GM12875 (cell line): Measurements from ENCODE around the gene TRIM44.
"Not testable (repeated sequence)": the region's sequence is repeated elsewhere in the genome, so short reads cannot be mapped to it uniquely, and the experiment has no call there.

Experiments
- H3K4me3 ChIP-seq: one replicate; pipeline ENCODE4 v1.5.1; 2011; ENCODE audit warnings: low read depth, low read length, control low read depth
- CTCF ChIP-seq: IDR thresholded peaks from 2 replicates; pipeline ENCODE4 v1.5.1; 2011; ENCODE audit warnings: low read depth, mild to moderate bottlenecking, control low read depth, inconsistent platforms, low read length, moderate library complexity, borderline replicate concordance; ENCODE audit not compliant: insufficient read depth

Gene TRIM44

GRCh38 chr11:35746356-35747153, 84.0 kb downstream of the TRIM44 start:
- no peak overlapping the region for H3K4me3 ChIP-seq
- TF ChIP-seq CTCF: no peak

DNA sequence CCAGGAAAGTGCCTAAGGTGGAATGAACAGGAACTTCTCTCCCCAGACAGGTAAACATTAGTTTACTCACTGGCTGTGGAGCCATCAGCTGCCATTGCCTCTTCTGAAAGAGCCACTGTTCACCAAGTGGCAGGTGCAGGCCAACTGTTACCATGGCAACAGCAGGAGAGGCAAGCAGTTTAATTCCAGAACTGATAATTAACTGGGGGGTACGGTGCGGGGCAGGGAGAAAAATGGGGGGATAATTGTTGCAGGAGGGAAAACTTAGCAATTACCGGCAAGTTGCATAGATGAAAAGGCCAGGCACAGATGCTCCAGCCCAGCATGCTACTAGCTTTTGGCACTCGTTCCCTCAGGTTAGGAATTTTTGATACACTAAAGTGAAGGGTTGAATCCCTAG, 85.1 kb downstream of the TRIM44 start:
- TF ChIP-seq CTCF: no peak
- no peak overlapping the region for H3K4me3 ChIP-seq

DNA sequence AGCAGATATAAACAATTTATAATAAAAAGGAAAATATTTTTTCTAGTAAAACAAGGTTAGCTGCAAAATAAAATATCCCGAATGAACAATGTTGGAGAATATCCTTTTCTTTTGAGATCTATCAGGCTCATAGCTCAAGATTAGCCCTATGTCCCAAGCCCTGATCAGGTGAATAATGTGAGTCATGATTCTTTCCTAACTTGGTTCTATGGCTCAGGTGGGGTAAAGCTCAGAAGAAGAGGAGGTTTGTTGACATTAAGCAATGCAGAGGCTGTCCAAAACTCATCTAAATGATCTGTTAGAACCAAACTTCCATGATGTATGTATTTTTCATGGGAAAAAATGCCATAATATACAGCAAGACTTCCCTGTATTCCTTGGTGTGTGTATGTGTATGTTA, 86.1 kb downstream of the TRIM44 start:
- no peak for TF ChIP-seq CTCF
- no peak overlapping the region for H3K4me3 ChIP-seq

DNA sequence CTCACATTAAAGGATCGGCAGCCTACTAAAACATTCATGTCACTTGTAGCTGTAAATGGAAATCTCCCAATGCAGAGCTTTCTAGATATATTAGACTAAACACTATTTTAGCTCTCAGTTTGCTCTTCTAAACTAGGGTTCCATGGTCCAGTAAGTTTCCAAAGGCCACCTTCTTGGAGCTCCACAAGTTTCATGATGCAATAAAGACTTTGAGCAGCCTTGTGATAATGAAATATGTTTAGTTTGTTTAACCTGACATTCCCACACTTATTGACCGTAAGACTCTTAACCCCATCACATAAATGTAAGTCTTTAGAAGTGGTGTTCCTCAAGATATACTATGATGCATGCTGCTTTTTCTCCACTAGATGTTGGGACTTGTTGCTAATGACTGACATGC, 87.7 kb downstream of the TRIM44 start:
- H3K4me3 ChIP-seq: no peak overlapping the region
- TF ChIP-seq CTCF: no peak

DNA sequence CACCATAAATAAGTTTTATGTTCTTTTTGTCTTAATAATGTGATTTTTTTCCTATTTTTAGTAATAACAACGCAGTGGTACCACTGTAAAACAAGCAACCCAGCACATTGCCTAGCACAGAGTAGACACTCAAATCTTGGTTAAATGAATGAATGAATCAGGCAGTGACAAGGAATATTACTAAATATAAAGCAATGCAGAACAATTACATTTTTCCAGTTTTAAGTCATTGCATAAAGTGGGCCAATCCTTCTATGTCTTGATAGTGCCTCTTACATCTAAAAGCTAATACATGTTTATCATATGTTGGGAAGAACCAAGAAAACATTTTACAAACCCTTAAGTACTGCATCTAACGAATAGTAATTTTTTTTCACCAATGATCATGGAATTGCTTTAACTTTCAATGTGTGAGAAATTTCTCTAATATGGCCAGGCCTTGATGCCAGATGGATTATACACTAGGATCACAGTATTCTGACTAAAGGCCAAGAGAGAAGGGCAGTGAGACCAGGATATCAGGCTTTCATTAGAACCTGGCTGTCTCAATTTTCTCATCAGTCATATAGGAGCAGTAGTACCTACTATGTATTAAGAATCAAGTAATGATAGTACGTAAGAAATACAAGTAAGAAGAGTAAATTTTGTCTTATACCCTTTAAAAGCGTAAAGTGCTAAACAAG, 88.5 kb downstream of the TRIM44 start:
- H3K4me3 ChIP-seq: no peak overlapping the region
- TF ChIP-seq CTCF: no peak

DNA sequence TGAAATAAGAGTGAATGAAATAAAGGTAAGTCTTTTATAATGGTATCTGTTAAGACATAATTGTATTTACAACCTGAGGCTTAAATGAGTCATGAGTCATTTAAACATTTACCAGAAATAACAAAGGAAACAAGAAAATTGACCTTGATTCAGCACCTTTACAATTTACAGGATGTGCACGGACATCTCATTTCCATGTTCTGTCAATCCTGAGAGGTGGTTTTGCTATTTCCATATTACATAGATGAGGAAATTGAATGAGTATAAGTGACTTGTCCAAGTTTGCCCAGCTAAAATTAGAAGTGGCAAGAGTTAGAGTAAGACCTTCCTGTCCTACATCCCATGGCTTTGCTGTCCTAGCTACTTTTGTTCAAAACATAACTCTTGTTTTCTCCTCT, 89.1 kb downstream of the TRIM44 start:
- TF ChIP-seq CTCF: no peak
- no peak overlapping the region for H3K4me3 ChIP-seq

DNA sequence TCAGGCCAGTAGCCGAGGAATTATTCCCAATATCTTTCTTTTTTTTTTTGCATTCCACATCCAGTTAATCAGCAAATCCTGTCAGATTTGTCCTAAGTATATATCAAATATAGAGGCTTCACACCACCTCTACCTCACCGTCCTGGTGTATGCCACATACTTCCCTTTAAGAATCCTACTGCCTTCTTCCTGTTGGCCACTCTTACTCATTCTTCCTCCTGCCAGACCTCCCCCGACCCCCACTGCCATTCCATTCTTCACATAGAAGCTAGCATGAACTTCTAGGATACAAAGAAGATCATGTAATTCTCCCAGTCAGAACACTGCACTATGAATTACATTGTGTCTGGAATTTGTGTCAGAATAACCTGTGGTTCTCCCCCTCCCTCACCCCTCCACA, 89.5 kb downstream of the TRIM44 start:
- TF ChIP-seq CTCF: no peak
- H3K4me3 ChIP-seq: no peak overlapping the region

DNA sequence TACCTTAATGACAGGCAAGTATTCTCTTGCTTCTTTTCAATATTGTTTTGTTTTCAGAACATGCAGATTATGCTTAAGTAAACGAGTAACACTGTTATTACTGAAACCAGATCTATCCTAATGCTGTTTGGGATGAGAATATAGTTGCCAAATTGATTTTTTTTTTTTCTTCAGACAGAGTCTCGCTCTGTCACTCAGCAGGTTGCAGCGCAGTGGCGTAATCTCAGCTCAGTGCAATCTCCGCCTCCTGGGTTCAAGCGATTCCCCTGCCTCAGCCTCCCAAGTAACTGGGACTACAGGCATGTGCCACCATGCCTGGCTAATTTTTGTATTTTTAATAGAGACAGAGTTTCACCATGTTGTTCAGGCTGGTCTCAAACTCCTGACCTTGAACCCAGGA, 91.0 kb downstream of the TRIM44 start:
- H3K4me3 ChIP-seq: not testable (repeated sequence)

DNA sequence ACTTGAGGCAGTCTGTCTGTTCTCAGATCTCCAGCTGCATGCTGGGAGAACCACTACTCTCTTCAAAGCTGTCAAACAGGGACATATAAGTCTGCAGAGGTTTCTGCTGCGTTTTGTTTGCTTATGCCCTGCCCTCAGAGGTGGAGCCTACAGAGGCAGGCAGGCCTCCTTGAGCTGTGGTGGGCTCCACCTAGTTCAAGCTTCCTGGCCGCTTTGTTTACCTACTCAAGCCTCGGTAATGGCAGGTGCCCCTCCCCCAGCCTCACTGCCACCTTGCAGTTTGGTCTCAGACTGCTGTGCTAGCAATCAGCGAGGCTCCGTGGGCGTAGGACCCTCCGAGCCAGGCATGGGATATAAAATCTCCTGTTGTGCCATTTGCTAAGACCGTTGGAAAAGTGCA, 97.4 kb downstream of the TRIM44 start:
- H3K4me3 ChIP-seq: not testable (repeated sequence)
